Neuron (in vitro differentiated cells): Measurements from ENCODE around the gene SLC16A10.
"Not testable (repeated sequence)": the region's sequence is repeated elsewhere in the genome, so short reads cannot be mapped to it uniquely, and the experiment has no call there.

Experiments used
- H2AFZ ChIP-seq: one replicate; pipeline ENCODE4 v1.6.1; 2013; ENCODE audit warnings: low read depth, mild to moderate bottlenecking, inconsistent platforms, low read length, moderate library complexity
- H3K27me3 ChIP-seq: one replicate; pipeline ENCODE4 v1.6.1; 2013; ENCODE audit warnings: low read length; ENCODE audit not compliant: insufficient read depth
- H3K36me3 ChIP-seq: one replicate; pipeline ENCODE4 v1.6.1; 2013; ENCODE audit warnings: low read length; ENCODE audit not compliant: insufficient read depth
- H3K4me1 ChIP-seq: one replicate; pipeline ENCODE4 v1.6.1; 2013; ENCODE audit warnings: low read length; ENCODE audit not compliant: insufficient read depth
- H3K4me3 ChIP-seq: 2 replicates; pipeline ENCODE4 v1.5.1; 2013; ENCODE audit warnings: mild to moderate bottlenecking, low read length, moderate library complexity
- H3K9me3 ChIP-seq: one replicate; pipeline ENCODE4 v1.6.1; 2013; ENCODE audit warnings: low read length

Gene SLC16A10

DNA sequence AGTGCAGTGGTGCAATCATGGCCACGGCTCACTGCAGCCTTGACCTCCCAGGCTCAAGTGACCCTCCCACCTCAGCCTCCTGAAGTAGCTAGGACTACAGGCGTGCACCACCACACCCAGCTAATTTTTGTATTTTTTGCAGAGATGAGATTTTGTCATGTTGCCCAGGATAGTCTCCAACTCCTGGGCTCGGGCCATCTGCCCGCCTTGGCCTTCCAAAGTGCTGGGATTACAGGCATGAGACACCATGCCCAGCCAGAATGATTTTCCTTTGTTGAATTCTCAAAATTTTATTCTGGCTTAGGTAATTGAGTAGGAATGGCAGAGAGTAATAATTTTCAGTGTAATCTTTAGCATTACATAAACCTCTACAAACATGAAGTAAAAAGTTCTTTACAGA, 37.1 kb downstream of the SLC16A10 start:
- Histone ChIP-seq H3K36me3 (no peaks in the 10 kb centered on the region), H2AFZ (no peak overlapping the region), H3K4me3 (no peak overlapping the region), H3K4me1 (no peaks in the 10 kb centered on the region), H3K9me3 (no peaks in the 10 kb centered on the region), H3K27me3 (no peaks in the 10 kb centered on the region)

DNA sequence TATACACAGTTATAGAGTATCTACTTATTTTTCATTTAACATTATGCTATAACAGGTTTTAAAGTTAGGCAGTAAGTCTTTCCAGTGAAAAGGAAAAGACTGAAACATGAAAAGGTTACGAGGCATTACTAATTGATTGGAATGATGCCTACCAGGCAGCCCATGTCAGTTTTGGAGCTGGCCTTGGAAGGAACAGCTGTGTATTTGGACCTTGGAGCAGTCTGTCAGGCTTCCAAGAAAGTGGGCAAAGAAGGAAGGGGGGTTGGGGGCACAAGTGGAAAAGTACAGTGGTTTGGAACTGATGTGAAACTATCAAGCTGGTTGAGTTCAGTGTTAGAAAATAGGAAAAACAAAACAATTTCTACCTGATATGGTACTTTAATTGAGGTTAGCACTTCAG, 41.7 kb downstream of the SLC16A10 start:
- Histone ChIP-seq H2AFZ (no peak overlapping the region), H3K9me3 (no peaks in the 10 kb centered on the region), H3K4me3 (no peak overlapping the region), H3K27me3 (no peaks in the 10 kb centered on the region), H3K4me1 (no peaks in the 10 kb centered on the region), H3K36me3 (no peaks in the 10 kb centered on the region)

DNA sequence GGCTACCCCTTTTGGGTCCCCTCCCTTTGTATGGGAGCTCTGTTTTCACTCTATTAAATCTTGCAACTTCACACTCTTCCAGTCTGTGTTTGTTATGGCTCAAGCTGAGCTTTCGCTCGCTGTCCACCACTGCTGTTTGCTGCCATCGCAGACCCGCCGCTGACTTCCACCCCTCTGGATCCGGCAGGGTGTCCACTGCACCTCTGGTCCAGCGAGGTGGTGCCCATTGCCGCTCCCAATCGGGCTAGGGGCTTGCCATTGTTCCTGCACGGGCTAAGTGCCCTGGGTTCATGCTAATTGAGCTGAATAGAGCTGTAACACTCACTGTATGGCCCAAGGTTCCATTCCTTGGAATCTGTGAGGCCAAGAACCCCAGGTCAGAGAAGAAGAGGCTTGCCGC, 43.7 kb downstream of the SLC16A10 start:
- H3K36me3 ChIP-seq, H3K4me1 ChIP-seq, H2AFZ ChIP-seq, H3K27me3 ChIP-seq, H3K9me3 ChIP-seq, H3K4me3 ChIP-seq: not testable (repeated sequence)

DNA sequence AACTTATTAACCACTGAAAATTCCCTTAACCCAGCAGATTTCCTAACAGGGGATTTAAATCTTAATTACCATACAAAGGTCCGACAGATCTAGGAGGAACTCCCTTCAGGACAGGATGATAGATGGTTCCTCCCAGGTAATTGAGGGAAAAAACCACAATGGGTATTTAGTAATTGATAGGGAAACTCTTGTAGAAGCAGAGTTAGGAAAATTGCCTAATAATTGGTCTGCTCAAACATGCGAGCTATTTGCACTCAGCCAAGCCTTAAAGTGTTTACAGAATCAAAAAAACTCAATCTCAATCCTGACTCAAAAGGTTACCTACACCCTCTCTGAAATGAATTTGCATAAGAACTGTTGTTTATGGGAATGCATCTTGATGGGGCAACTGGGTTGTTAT, 45.4 kb downstream of the SLC16A10 start:
- H3K36me3 ChIP-seq, H3K9me3 ChIP-seq, H3K4me1 ChIP-seq, H2AFZ ChIP-seq, H3K4me3 ChIP-seq, H3K27me3 ChIP-seq: not testable (repeated sequence)

GRCh38 chr6:111134236-111134869, 47.0 kb downstream of the SLC16A10 start:
- H3K36me3 ChIP-seq, H2AFZ ChIP-seq: not testable (repeated sequence)

GRCh38 chr6:111137489-111138093, 50.3 kb downstream of the SLC16A10 start:
- not testable (repeated sequence) for H3K36me3 ChIP-seq, H2AFZ ChIP-seq, H3K4me3 ChIP-seq, H3K27me3 ChIP-seq, H3K9me3 ChIP-seq, H3K4me1 ChIP-seq

More at GRCh38 chr6:111134236-111134869, 47.0 kb downstream of the SLC16A10 start:
- H3K4me3 ChIP-seq, H3K4me1 ChIP-seq, H3K27me3 ChIP-seq, H3K9me3 ChIP-seq: not testable (repeated sequence)

DNA sequence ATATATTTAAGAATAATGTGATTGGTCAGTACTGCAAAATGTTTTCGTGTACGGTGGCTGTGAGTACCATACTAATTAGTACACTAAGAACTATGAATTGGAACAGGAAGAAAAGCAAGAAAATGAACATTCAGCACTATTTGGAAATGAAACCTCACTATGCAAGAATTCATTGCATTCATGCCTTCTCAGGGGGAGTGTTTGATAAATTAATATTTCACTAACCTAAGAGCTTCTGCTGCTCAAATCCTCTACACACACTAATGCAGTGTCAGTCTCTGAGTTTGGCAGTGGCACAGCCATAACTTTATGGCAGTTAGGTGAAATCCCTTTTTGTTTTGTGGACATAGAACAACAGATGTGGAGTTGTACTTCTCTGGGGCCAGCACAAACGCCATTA, 60.1 kb downstream of the SLC16A10 start:
- no peak overlapping the region for H2AFZ ChIP-seq

GRCh38 chr6:111148110-111148509, 60.8 kb downstream of the SLC16A10 start:
- H3K27me3 ChIP-seq = peaks cover 3% of the 10 kb centered on the region
- H3K4me3 ChIP-seq = no peak overlapping the region
- H3K36me3 ChIP-seq = no peaks in the 10 kb centered on the region

More for the DNA sequence above, 60.1 kb downstream of the SLC16A10 start:
- no peaks in the 10 kb centered on the region for H3K36me3 ChIP-seq
- H3K4me1 ChIP-seq = no peaks in the 10 kb centered on the region
- H3K27me3 ChIP-seq = peaks cover 3% of the 10 kb centered on the region
- no peak overlapping the region for H3K4me3 ChIP-seq
- no peaks in the 10 kb centered on the region for H3K9me3 ChIP-seq

DNA sequence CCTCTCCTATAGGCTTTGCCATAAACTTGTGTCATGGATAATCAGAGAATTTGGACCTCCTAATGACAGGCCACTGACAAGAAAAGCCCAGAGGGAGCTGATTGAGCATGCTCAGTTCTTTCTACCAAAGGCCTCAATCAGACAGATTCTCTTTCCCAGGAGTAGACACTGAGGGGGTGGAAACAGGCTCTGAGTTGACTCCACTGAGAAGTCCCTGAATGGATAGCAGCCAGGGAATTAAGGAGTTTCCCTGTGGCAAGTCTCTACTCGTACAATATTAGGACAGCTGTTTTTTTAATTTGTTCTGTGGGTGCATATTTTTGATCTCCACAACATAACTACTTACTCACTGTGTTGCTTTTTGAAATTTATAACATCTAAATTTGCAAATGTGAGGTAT, 63.3 kb downstream of the SLC16A10 start:
- Histone ChIP-seq H3K9me3 (no peaks in the 10 kb centered on the region), H3K27me3 (peaks cover 3% of the 10 kb centered on the region), H2AFZ (no peak overlapping the region), H3K4me3 (no peak overlapping the region), H3K36me3 (no peaks in the 10 kb centered on the region), H3K4me1 (no peaks in the 10 kb centered on the region)

More at GRCh38 chr6:111148110-111148509, 60.8 kb downstream of the SLC16A10 start:
- H3K4me1 ChIP-seq = no peaks in the 10 kb centered on the region
- H3K9me3 ChIP-seq = no peaks in the 10 kb centered on the region
- H2AFZ ChIP-seq = no peak overlapping the region

DNA sequence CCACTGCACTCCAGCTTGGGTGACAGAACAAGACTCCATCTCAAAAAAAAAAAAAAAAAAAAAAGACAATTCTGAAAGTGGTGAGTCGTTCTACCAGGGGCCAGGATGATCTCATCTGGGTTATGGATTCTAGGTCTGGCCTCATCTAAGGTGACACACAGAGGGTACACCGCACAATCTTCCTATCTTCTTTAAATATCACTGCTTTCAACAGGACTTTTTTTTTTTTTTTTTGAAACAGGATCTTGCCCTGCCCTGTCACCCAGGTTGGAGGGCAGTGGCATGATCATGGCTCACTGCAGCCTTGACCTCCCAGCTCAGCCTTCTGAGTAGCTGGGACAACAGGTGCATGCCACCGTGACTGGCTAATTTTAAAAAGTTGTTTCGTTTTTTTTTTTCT, 67.7 kb downstream of the SLC16A10 start:
- H3K36me3 ChIP-seq = no peaks in the 10 kb centered on the region
- H3K9me3 ChIP-seq = no peaks in the 10 kb centered on the region
- H3K4me1 ChIP-seq = no peaks in the 10 kb centered on the region
- no peak overlapping the region for H2AFZ ChIP-seq
- H3K27me3 ChIP-seq = peaks cover 3% of the 10 kb centered on the region
- H3K4me3 ChIP-seq = no peak overlapping the region

DNA sequence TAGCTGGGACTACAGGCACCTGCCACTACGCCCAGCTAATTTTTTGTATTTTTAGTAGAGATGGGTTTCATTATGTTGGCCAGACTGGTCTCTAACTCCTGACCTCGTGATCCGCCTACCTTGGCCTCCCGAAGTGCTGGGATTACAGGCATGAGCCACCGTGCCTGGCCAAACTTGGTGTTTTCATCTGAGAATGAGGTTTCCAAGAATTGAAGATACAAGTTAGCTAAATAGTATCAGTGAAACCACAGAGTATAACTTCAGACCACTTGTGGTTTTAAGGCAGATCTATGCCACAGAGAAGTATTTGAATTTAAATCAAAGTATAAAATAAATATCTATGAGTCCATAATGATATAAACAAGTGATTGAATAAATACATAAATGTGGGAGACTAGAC, 70.1 kb downstream of the SLC16A10 start:
- Histone ChIP-seq H3K36me3 (no peaks in the 10 kb centered on the region), H3K27me3 (no peaks in the 10 kb centered on the region), H3K4me3 (no peak overlapping the region), H3K9me3 (no peaks in the 10 kb centered on the region), H3K4me1 (no peaks in the 10 kb centered on the region), H2AFZ (no peak overlapping the region)

GRCh38 chr6:111159633-111160032, 72.3 kb downstream of the SLC16A10 start:
- Histone ChIP-seq H3K9me3 (no peaks in the 10 kb centered on the region), H2AFZ (no peak overlapping the region), H3K27me3 (no peaks in the 10 kb centered on the region), H3K4me3 (no peak overlapping the region), H3K36me3 (no peaks in the 10 kb centered on the region), H3K4me1 (no peaks in the 10 kb centered on the region)

- Histone ChIP-seq H2AFZ (no peak overlapping the region), H3K4me3 (no peak overlapping the region), H3K36me3 (no peaks in the 10 kb centered on the region)
Observed at GRCh38 chr6:111161650-111162049, 74.3 kb downstream of the SLC16A10 start.

GRCh38 chr6:111162504-111162903, 75.2 kb downstream of the SLC16A10 start:
- Histone ChIP-seq H3K36me3 (no peaks in the 10 kb centered on the region), H3K27me3 (no peaks in the 10 kb centered on the region), H2AFZ (no peak overlapping the region), H3K9me3 (no peaks in the 10 kb centered on the region), H3K4me3 (no peak overlapping the region), H3K4me1 (no peaks in the 10 kb centered on the region)

More at GRCh38 chr6:111161650-111162049, 74.3 kb downstream of the SLC16A10 start:
- Histone ChIP-seq H3K27me3 (no peaks in the 10 kb centered on the region), H3K9me3 (no peaks in the 10 kb centered on the region), H3K4me1 (no peaks in the 10 kb centered on the region)
